OCI-LY1 (cell line): ENCODE measurements around the gene LRRFIP2.

Experiments
- H2AFZ ChIP-seq: fragments of 200-600 bp; sonication (generic), shearing (Covaris generic); 2 replicates; pipeline ENCODE4 v1.6.0; 2014; ENCODE audit warnings: antibody characterized with exemption, mild to moderate bottlenecking, low read length
- H3F3A ChIP-seq: fragments of 200-600 bp; sonication (generic), shearing (Covaris generic); 2 replicates; pipeline ENCODE4 v1.6.0; 2014; ENCODE audit warnings: mild to moderate bottlenecking, antibody characterized with exemption, low read length, moderate library complexity; ENCODE audit not compliant: insufficient read depth
- H3K27ac ChIP-seq: fragments of 200-600 bp; sonication (generic); 2 replicates; pipeline ENCODE4 v1.5.1; 2014; ENCODE audit warnings: low read length, mixed run types, mild to moderate bottlenecking, low read depth; ENCODE audit not compliant: poor library complexity, severe bottlenecking
- H3K27me3 ChIP-seq: fragments of 200-600 bp; sonication (generic); 2 replicates; pipeline ENCODE4 v1.6.0; 2014; ENCODE audit warnings: antibody characterized with exemption, mild to moderate bottlenecking, low read length, moderate library complexity; ENCODE audit not compliant: insufficient read depth
- H3K36me3 ChIP-seq: fragments of 200-600 bp; sonication (generic); 2 replicates; pipeline ENCODE4 v1.6.1; 2014; ENCODE audit warnings: mild to moderate bottlenecking, antibody characterized with exemption, low read length, moderate library complexity, mixed read lengths; ENCODE audit not compliant: insufficient read depth
- H3K4me1 ChIP-seq: fragments of 200-600 bp; sonication (generic); 2 replicates; pipeline ENCODE4 v1.5.1; 2014; ENCODE audit warnings: mild to moderate bottlenecking, low read length, moderate library complexity; ENCODE audit not compliant: insufficient read depth, severe bottlenecking
- H3K4me2 ChIP-seq: fragments of 200-600 bp; sonication (generic), shearing (Covaris generic); 2 replicates; pipeline ENCODE4 v1.6.1; 2014; ENCODE audit warnings: low read length
- H3K4me3 ChIP-seq: fragments of 200-600 bp; sonication (generic); 2 replicates; pipeline ENCODE4 v1.5.1; 2014; ENCODE audit warnings: low read length, low read depth, mild to moderate bottlenecking, mixed read lengths; ENCODE audit not compliant: poor library complexity, severe bottlenecking
- H3K79me2 ChIP-seq: fragments of 200-600 bp; shearing (Covaris generic); 2 replicates; pipeline ENCODE4 v1.6.1; 2016; ENCODE audit warnings: mixed run types, low read length, mixed read lengths; ENCODE audit not compliant: insufficient read depth
- H3K9ac ChIP-seq: fragments of 200-600 bp; sonication (generic), shearing (Covaris generic); 2 replicates; pipeline ENCODE4 v1.6.1; 2014; ENCODE audit warnings: mild to moderate bottlenecking, low read length, mixed read lengths
- H3K9me2 ChIP-seq: fragments of 200-600 bp; sonication (generic), shearing (Covaris generic); 2 replicates; pipeline ENCODE4 v1.6.1; 2014; ENCODE audit warnings: low read depth, mild to moderate bottlenecking, low read length, mixed read lengths
- H3K9me3 ChIP-seq: fragments of 200-600 bp; shearing (Covaris generic); 2 replicates; pipeline ENCODE4 v1.6.1; 2014; ENCODE audit warnings: low read length, mixed read lengths
- H4K20me1 ChIP-seq: fragments of 200-600 bp; sonication (generic), shearing (Covaris generic); 2 replicates; pipeline ENCODE4 v1.6.0; 2016; ENCODE audit warnings: mild to moderate bottlenecking, low read length; ENCODE audit not compliant: insufficient read depth
- EZH2 ChIP-seq: fragments of 200-600 bp; sonication (generic), shearing (Covaris generic); IDR thresholded peaks from 2 replicates; pipeline ENCODE4 v1.8.0; 2017; ENCODE audit warnings: borderline replicate concordance, mixed run types, mild to moderate bottlenecking, antibody characterized with exemption, low read length, moderate library complexity, mixed read lengths
- TF ChIP-seq, protein P1 (sequence below): fragments of 200-600 bp; sonication (generic), shearing (Covaris generic); IDR thresholded peaks from 2 replicates; pipeline ENCODE4 v1.5.1; 2017; ENCODE audit warnings: mild to moderate bottlenecking, antibody characterized with exemption, low read length, moderate library complexity, mixed read lengths

The LRRFIP2 gene

GRCh38 chr3:37163262-37164015, 10.9 kb downstream of the LRRFIP2 start:
- Histone ChIP-seq H3K79me2 (no peaks in the 10 kb centered on the region), H3K9ac (no peak overlapping the region), H3F3A (no peaks in the 10 kb centered on the region), H3K4me3 (no peak overlapping the region), H3K27me3 (no peaks in the 10 kb centered on the region), H3K4me1 (no peaks in the 10 kb centered on the region), H3K27ac (no peak overlapping the region), H3K36me3 (peaks cover 20% of the 10 kb centered on the region), H3K9me3 (no peaks in the 10 kb centered on the region), H3K4me2 (no peak overlapping the region), H3K9me2 (no peaks in the 10 kb centered on the region), H4K20me1 (no peaks in the 10 kb centered on the region), H2AFZ (no peak overlapping the region)
- TF ChIP-seq, protein P1, sequence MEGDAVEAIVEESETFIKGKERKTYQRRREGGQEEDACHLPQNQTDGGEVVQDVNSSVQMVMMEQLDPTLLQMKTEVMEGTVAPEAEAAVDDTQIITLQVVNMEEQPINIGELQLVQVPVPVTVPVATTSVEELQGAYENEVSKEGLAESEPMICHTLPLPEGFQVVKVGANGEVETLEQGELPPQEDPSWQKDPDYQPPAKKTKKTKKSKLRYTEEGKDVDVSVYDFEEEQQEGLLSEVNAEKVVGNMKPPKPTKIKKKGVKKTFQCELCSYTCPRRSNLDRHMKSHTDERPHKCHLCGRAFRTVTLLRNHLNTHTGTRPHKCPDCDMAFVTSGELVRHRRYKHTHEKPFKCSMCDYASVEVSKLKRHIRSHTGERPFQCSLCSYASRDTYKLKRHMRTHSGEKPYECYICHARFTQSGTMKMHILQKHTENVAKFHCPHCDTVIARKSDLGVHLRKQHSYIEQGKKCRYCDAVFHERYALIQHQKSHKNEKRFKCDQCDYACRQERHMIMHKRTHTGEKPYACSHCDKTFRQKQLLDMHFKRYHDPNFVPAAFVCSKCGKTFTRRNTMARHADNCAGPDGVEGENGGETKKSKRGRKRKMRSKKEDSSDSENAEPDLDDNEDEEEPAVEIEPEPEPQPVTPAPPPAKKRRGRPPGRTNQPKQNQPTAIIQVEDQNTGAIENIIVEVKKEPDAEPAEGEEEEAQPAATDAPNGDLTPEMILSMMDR, result no peak
- TF ChIP-seq EZH2, result no peak

- H3K79me2 ChIP-seq, result no peaks in the 10 kb centered on the region
- H3K9me3 ChIP-seq, result no peaks in the 10 kb centered on the region
- no peak overlapping the region for H3K4me3 ChIP-seq
- peaks cover 14% of the 10 kb centered on the region for H3K36me3 ChIP-seq
- no peaks in the 10 kb centered on the region for H3F3A ChIP-seq
- no peak overlapping the region for H2AFZ ChIP-seq
- H4K20me1 ChIP-seq, result no peaks in the 10 kb centered on the region
- no peak overlapping the region for H3K4me2 ChIP-seq
- no peaks in the 10 kb centered on the region for H3K4me1 ChIP-seq
- no peaks in the 10 kb centered on the region for H3K27me3 ChIP-seq
- H3K9ac ChIP-seq, result no peak overlapping the region
- H3K27ac ChIP-seq, result no peak overlapping the region
- H3K9me2 ChIP-seq, result no peaks in the 10 kb centered on the region
- TF ChIP-seq EZH2, result no peak
- TF ChIP-seq, protein P1, result no peak
Observed at GRCh38 chr3:37162501-37163245, 11.7 kb downstream of the LRRFIP2 start.

DNA sequence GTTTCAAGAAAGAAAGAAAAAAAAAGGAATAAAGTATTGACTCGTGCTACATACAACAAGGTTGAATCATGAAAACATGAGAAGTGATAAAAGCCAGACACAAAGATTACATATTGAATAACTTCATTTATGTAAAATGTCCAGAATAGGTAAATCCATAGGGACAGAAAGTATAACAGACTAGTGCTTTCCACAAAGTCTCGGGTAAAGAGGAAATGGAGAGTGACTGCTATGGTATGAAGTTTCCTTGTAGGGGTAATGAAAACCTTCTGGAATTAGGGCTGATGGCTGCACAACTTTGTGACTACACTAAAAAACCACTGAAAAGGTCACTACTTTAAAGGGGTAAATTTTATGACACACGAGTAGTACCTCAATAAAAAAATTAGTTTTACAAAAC, 13.0 kb downstream of the LRRFIP2 start:
- Histone ChIP-seq H3K4me3 (no peak overlapping the region), H3K27ac (no peak overlapping the region), H4K20me1 (no peaks in the 10 kb centered on the region), H3K9me3 (no peaks in the 10 kb centered on the region), H2AFZ (no peak overlapping the region), H3K36me3 (peaks cover 14% of the 10 kb centered on the region; the same call in 1 of the 2 replicates), H3K79me2 (no peaks in the 10 kb centered on the region), H3K4me1 (no peaks in the 10 kb centered on the region), H3K4me2 (no peak overlapping the region), H3K9ac (no peak overlapping the region), H3K9me2 (no peaks in the 10 kb centered on the region), H3K27me3 (no peaks in the 10 kb centered on the region), H3F3A (no peaks in the 10 kb centered on the region)
- no peak for TF ChIP-seq EZH2
- TF ChIP-seq, protein P1, result no peak
